HG03064 (cell line): ENCODE measurements around the gene RFX2.
"Not testable (repeated sequence)": the region's sequence is repeated elsewhere in the genome, so short reads cannot be mapped to it uniquely, and the experiment has no call there.

Experiments
- ATAC-seq: cut with Tn5 transposase; IDR thresholded peaks from one replicate; pipeline ENCODE4 v1.9.1; 2021; ENCODE audit warnings: low read depth; ENCODE audit not compliant: unreplicated experiment

Gene RFX2

DNA sequence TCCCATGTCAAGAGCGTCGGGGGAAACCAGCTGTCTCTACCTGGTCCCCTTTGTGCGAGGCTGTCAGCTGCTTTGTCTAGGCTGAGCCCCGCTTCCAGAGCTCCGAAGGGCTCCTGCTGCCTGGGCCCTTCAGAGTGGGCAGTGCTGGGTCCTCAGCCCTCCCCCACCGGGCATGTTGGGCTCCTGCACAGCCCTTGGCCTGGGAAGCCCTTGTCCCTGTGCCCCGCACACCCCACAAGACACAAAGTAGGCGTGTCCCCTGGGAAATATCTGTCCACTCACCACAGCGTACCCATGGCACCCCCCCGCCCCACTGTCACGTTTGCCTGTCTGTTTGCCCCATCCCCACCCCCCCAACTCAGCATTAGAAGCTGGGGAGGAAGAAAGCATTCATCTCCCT lies 92.7 kb downstream of the RFX2 start:
- ATAC-seq: no peak

GRCh38 chr19:6015841-6016545 lies 94.3 kb downstream of the RFX2 start:
- ATAC-seq: no peak

DNA sequence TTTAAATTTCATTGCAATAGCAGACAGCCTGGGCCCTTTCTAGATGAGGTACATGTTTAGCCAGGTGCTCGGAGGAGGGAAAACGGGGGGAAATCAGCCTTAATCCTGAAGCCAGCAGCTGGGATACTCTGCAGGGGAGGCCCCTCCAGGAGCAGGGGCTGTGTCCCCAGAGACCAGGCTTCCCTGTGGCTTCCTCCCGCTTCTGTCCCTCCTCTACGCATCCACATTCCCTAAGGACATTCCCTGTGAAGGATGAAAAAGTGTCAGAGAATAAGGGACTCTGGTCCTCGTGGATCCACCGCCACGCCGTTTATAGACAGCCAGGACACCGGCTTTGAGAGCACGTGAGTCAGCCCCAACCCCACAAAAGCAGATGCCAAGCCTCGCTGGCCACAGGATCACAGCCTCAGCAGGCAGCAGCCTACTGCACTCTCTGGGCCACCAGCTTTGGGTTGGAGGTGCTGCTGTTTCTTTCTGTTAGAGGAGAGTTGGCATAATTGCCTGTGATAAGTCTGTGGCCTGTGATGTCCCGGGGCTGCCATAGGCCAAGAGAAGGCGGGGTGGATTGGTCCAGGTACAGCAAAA lies 95.7 kb downstream of the RFX2 start:
- no peak for ATAC-seq

GRCh38 chr19:6012426-6013170 lies 97.7 kb downstream of the RFX2 start:
- no peak for ATAC-seq

GRCh38 chr19:6011794-6012193 lies 98.5 kb downstream of the RFX2 start:
- no peak for ATAC-seq

DNA sequence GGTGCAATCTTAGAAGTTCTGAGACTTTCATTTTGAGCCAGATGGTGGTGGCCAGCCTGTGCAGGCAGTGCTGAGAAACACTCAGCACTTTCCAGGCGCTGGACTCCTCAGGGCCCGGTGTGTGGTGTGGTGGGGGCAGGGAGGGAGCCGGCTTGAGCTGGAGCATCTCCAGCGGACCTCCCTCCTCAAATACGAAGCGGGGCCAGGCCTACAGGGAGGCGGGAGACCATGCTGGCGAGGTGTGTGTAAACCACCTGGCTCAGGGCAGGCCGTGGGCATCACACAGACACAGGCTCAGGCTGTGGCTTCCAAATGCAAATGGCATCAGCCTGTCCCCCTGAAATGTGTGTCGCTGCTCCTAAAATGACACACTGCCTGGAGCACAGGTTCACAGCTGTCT lies 99.1 kb downstream of the RFX2 start:
- no peak for ATAC-seq

DNA sequence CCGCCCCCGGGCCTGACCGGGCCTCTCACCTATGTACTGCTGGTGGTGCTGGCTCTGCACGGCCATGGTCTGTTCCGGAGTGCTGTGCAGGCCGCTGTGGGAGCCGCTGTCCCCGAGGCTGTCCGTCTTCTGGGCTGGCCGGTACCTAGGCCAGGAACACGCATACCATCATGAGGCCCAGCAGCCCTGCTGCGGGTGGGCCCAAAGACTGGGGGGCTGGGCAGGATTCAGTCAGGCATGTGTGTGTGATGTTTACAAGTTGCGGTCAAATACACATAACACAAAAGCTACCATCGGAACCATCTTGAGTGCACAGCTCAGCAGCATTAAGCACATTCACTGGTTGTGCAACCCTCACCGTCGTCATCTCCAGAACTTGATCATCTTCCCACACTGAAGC lies 100.2 kb downstream of the RFX2 start:
- ATAC-seq: no peak

DNA sequence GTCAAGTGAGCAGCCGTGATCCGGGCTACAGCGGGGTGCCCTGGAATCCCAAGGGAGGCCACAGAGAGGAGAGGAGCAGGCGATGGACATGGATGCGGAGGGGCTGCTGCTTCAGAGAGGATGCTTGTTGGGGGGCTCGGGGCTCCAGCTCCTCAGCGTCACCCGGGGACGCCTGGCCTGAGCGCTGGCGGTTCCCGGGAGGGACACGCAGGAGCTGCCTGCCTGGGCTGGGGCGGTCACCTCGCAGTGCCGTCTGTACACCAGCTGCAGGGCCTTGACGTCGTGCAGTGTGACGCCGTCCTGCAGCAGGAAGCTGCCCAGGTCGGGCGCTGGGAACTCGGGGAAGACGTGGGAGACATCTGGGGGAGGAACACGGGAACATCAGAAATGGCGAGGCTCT lies 102.4 kb downstream of the RFX2 start:
- no peak for ATAC-seq

- no peak for ATAC-seq
Measured at GRCh38 chr19:6006896-6007295, 103.4 kb downstream of the RFX2 start.

DNA sequence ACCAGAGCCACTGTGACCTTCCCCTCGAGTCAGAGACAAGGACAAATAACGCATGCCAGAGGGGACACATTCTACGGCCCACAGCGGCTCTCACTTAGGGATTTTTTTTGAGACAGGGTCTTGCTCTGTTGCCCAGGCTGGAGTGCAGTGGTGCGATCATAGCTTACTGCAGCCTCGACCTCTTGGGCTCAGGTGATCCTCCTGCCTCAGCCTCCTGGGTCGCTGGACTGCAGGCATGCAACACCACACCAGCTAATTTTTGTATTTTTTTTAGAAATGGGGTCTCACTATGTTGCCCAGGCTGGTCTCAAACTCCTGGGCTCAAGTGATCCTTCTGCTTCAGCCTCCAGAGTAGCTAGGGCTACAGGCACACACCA lies 104.2 kb downstream of the RFX2 start:
- ATAC-seq: not testable (repeated sequence)

GRCh38 chr19:6005321-6006069 lies 104.8 kb downstream of the RFX2 start:
- ATAC-seq: no peak

GRCh38 chr19:6003976-6004375 lies 106.3 kb downstream of the RFX2 start:
- ATAC-seq: no peak

DNA sequence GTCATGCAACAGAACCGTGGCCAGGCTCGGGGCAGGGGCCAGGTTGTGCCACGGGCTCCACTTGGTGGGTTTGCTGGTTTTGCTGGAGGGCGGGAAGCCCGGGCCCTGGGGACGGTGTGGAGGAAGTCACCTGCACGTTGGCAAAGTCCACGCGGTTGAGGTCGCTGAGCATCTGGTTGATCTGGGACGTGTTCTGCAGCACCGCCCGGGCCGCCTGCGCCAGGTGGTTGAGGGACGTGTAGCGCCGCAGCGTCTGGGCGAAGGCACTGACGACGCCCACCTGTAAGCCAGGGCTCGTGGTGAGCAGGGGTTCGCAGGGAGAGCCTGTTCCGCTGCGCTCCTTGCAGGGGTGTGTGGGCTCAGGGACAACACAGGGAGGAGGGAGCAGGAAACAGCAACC lies 107.7 kb downstream of the RFX2 start:
- ATAC-seq: no peak

- ATAC-seq: no peak
Measured at GRCh38 chr19:6000228-6000847, 110.0 kb downstream of the RFX2 start.

GRCh38 chr19:5999693-6000092 lies 110.6 kb downstream of the RFX2 start:
- no peak for ATAC-seq

- no peak for ATAC-seq
Measured at GRCh38 chr19:5997371-5997770, 112.9 kb downstream of the RFX2 start.

- no peak for ATAC-seq
Measured at GRCh38 chr19:5996623-5997320, 113.5 kb downstream of the RFX2 start.

DNA sequence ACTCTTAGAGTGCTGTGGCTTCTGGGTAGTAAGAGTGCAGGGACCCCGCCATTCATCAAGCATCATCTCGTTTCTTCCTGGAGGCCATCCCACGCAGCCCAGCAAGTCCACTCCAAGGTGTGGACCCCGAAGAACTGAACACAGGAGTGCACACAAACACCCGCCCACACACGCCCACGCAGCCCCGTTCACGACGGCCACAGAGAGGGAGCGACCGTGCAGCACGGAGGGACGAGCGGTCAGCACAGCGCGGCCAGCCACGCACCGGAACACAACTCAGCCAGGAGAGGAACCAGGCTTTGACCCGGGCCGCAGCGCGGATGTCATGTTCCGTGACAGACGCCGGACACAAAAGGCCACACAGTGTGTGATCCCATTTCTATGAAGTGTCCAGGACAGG lies 114.2 kb downstream of the RFX2 start:
- ATAC-seq: no peak

DNA sequence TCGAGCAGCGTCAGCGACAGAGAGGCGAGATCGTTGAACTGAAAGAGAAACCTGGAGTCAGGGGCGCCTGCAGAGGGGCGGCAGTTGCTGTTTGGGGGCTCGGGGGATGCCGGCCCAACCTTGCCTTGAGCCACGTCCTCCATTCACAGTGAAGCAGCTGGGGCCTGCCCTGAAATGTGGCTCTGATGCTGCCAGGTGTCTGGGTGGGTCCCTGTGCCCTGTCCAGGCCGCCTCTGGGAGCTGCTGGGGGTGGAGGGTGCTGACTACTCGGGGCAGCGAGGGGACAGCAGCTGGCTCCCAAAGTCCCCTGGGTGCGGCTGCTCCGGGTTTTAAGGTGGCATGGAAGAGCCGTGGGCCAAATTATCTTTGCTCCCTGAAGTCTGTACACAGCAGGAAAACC lies 114.7 kb downstream of the RFX2 start:
- no peak for ATAC-seq
